Activated CD4-positive, alpha-beta T cell treated with anti-CD3 and anti-CD28 coated beads for 36 hours (primary cell): ENCODE measurements around the gene CFL1. TPM values are rescaled to one million over a fixed set of nuclear protein-coding genes. Genes with fewer than 3 reads are reported as not detected.
A peak's percentile ranks its signal among the peaks of the same experiment; 100 is the strongest.

ENCODE experiments used
- ATAC-seq: fragments of 200-7000 bp; cut with Tn5 transposase; one replicate; pipeline ENCODE4 v1.10.0; 2021; ENCODE audit warnings: mild to moderate bottlenecking, moderate library complexity
- CTCF ChIA-PET: fragments of 350-600 bp; sonication (Branson Sonifier 250); formaldehyde crosslinking; loops from one replicate; lab custom pipeline; 2021; ENCODE audit warnings: antibody characterized with exemption; lab: Charles Lee
- POLR2A ChIA-PET: fragments of 350-600 bp; sonication (Branson Sonifier 250); formaldehyde crosslinking; loops from one replicate; lab custom pipeline; 2021; ENCODE audit warnings: antibody characterized with exemption, inconsistent platforms; lab: Charles Lee
- DNase-seq: peaks from one replicate; pipeline ENCODE4 v3.0.0-alpha.2; 2020
- H3K27ac Mint-ChIP-seq: one replicate; pipeline ENCODE4 v1.8.0; 2021; ENCODE audit warnings: mixed read lengths
- H3K27me3 Mint-ChIP-seq: one replicate; pipeline ENCODE4 v1.8.0; 2021; ENCODE audit warnings: mixed read lengths
- H3K36me3 Mint-ChIP-seq: one replicate; pipeline ENCODE4 v1.8.0; 2021; ENCODE audit warnings: low read depth, mixed read lengths
- H3K4me1 Mint-ChIP-seq: one replicate; pipeline ENCODE4 v1.8.0; 2021; ENCODE audit warnings: mixed read lengths
- H3K4me3 Mint-ChIP-seq: one replicate; pipeline ENCODE4 v1.8.0; 2021; ENCODE audit warnings: mild to moderate bottlenecking, moderate library complexity, mixed read lengths
- H3K9me3 Mint-ChIP-seq: one replicate; pipeline ENCODE4 v1.8.0; 2021; ENCODE audit warnings: low read depth, mixed read lengths
- intact Hi-C, 2 experiments: fragments of 100-400 bp; cut with DNase I in 1 of 2; cut with micrococcal nuclease in 1 of 2; formaldehyde crosslinking; loops; one replicate each; pipeline versions ENCODE4 v1.14.2 to v1.15.1; 2022 to 2024; cut with DNase I, micrococcal nuclease
- total RNA-seq, 2 experiments: library from RNA; stranded (reverse); gene quantifications; one replicate each; pipeline ENCODE4 v1.2.3, GENCODE V29; 2021

The CFL1 gene
- 1,000 to 10,000 TPM in 1 of 2 experiments, 100 to 1,000 TPM in 1; 888 to 1,074 TPM for total RNA-seq

- DNase-seq (peak; percentile 99), ATAC-seq (peak; percentile 70)
- CTCF ChIA-PET, result interaction anchor here (0.6 to 6.6 kb wide), 8 partner anchors 16 to 145 kb away, joined by 3 to 210 read pairs (median 9); partner anchors contain the start of genes CCDC85B, FIBP, FOSL1 and KAT5
- Mint-ChIP-seq H3K27ac (peak within 1 kb of the TSS; percentile 95), H3K4me3 (peak within 1 kb of the TSS; percentile 91), H3K4me1 (peaks cover 43% of the 10 kb centered on the region), H3K36me3 (peaks cover 49% of the 10 kb centered on the region), H3K9me3 (no peaks in the 10 kb centered on the region), H3K27me3 (no peaks in the 10 kb centered on the region)
- POLR2A ChIA-PET, result interaction anchor here (0.6 to 2.8 kb wide), 10 partner anchors 8 to 1080 kb away, joined by 3 to 68 read pairs (median 4); partner anchors contain the start of genes CCDC85B, FIBP, NEAT1 and PCNX3
- intact Hi-C loops, result loop anchor here (1.0 to 5.0 kb wide), 13 partner anchors 25 to 1617 kb away; partner anchors contain the start of genes C11orf68 (in 2 of the 2), DRAP1 (in 2 of the 2), FAM89B (in 1 of the 2) and FKBP2 (in 1 of the 2)
Measured at GRCh38 chr11:65857853-65858680, at the start of gene CFL1. Gene CFL1, minus strand, starts transcription at chr11:65858180. Its CDS starts 81 bp downstream, at chr11:65858099.

GRCh38 chr11:65906602-65907001 is 48.6 kb upstream of the CFL1 start:
- Mint-ChIP-seq H3K36me3 (no peaks in the 10 kb centered on the region), H3K27ac (no peak overlapping the region), H3K27me3 (peaks cover 6% of the 10 kb centered on the region), H3K4me3 (no peak overlapping the region), H3K4me1 (peaks cover 10% of the 10 kb centered on the region), H3K9me3 (no peaks in the 10 kb centered on the region)
- POLR2A ChIA-PET, result interaction anchor here (0.6 kb wide), 1 partner anchor 113 kb away, joined by 3 read pairs; no protein-coding TSS in a partner anchor
- DNase-seq (no peak), ATAC-seq (no peak)
- CTCF ChIA-PET, result interaction anchor here (0.6 to 2.1 kb wide), 6 partner anchors 16 to 554 kb away, joined by 3 to 6 read pairs (median 4); partner anchors contain the start of genes CCDC85B and FIBP
- intact Hi-C loops, result no loop called here

- intact Hi-C loops, result no loop called here
- no peaks in the 10 kb centered on the region for H3K9me3 Mint-ChIP-seq
- no peak overlapping the region for H3K27ac Mint-ChIP-seq
- H3K36me3 Mint-ChIP-seq, result peaks cover 3% of the 10 kb centered on the region
- POLR2A ChIA-PET, result no interaction called here
- no peak for ATAC-seq
- H3K4me1 Mint-ChIP-seq, result peaks cover 9% of the 10 kb centered on the region
- CTCF ChIA-PET, result no interaction called here
- H3K4me3 Mint-ChIP-seq, result no peak overlapping the region
- no peak for DNase-seq
- H3K27me3 Mint-ChIP-seq, result peaks cover 4% of the 10 kb centered on the region
Measured at GRCh38 chr11:65903715-65904114, 45.7 kb upstream of the CFL1 start.

- no peak for DNase-seq
- H3K4me1 Mint-ChIP-seq, result peaks cover 11% of the 10 kb centered on the region
- H3K4me3 Mint-ChIP-seq, result no peak overlapping the region
- ChIA-PET POLR2A (interaction anchor here (5.1 kb wide), 1 partner anchor 13 kb away, joined by 59 read pairs; the partner anchor contains the start of genes CCDC85B and FIBP), CTCF (interaction anchor here (3.0 to 7.8 kb wide), 2 partner anchors 16 to 44 kb away, joined by 13 to 113 read pairs; partner anchors contain the start of genes CCDC85B, FIBP and MUS81)
- H3K27me3 Mint-ChIP-seq, result peaks cover 4% of the 10 kb centered on the region
- intact Hi-C loops, result no loop called here
- no peak for ATAC-seq
- H3K36me3 Mint-ChIP-seq, result peaks cover 5% of the 10 kb centered on the region
- H3K9me3 Mint-ChIP-seq, result no peaks in the 10 kb centered on the region
- no peak overlapping the region for H3K27ac Mint-ChIP-seq
Measured at GRCh38 chr11:65903068-65903481, 45.1 kb upstream of the CFL1 start.

- Mint-ChIP-seq H3K27me3 (peaks cover 4% of the 10 kb centered on the region), H3K4me1 (peaks cover 30% of the 10 kb centered on the region)
Measured at GRCh38 chr11:65900899-65901180, 42.9 kb upstream of the CFL1 start.

GRCh38 chr11:65900125-65900898 is 42.3 kb upstream of the CFL1 start, which contains the start of gene FOSL1:
Gene FOSL1, minus strand, starts transcription at chr11:65900388. Its CDS starts 49 bp downstream, at chr11:65900339.
- ChIA-PET POLR2A (interaction anchor here (0.6 to 5.1 kb wide), 5 partner anchors 10 to 892 kb away, joined by 3 to 59 read pairs (median 3); partner anchors contain the start of genes CCDC85B and FIBP), CTCF (interaction anchor here (1.1 to 7.8 kb wide), 6 partner anchors 8 to 41 kb away, joined by 3 to 113 read pairs (median 6); partner anchors contain the start of genes CCDC85B, FIBP and MUS81)
- H3K4me1 Mint-ChIP-seq, result peaks cover 35% of the 10 kb centered on the region
- DNase-seq (peak; percentile 98), ATAC-seq (peak; percentile 85)
- peak within 1 kb of the TSS; percentile 78 for H3K27ac Mint-ChIP-seq
- H3K27me3 Mint-ChIP-seq, result peaks cover 4% of the 10 kb centered on the region
- H3K36me3 Mint-ChIP-seq, result peaks cover 25% of the 10 kb centered on the region
- H3K9me3 Mint-ChIP-seq, result no peaks in the 10 kb centered on the region
- peak within 1 kb of the TSS; percentile 75 for H3K4me3 Mint-ChIP-seq
- intact Hi-C loops, result loop anchor here (1.0 kb wide), 8 partner anchors 10 to 412 kb away; partner anchors contain the start of genes C11orf68 (in 2 of the 2), CCDC85B (in 2 of the 2), DRAP1 (in 2 of the 2) and BANF1 (in 1 of the 2)

More at GRCh38 chr11:65900899-65901180, 42.9 kb upstream of the CFL1 start:
- Mint-ChIP-seq H3K9me3 (no peaks in the 10 kb centered on the region), H3K4me3 (peak overlapping the region; percentile 75), H3K36me3 (peaks cover 20% of the 10 kb centered on the region), H3K27ac (no peak overlapping the region)
- DNase-seq (no peak), ATAC-seq (no peak)
- POLR2A ChIA-PET, result interaction anchor here (0.6 to 5.1 kb wide), 3 partner anchors 11 to 892 kb away, joined by 3 to 59 read pairs (median 5); partner anchors contain the start of genes CCDC85B and FIBP
- CTCF ChIA-PET, result interaction anchor here (0.9 to 7.8 kb wide), 8 partner anchors 8 to 121 kb away, joined by 3 to 113 read pairs (median 4); partner anchors contain the start of genes CCDC85B, FIBP and MUS81
- intact Hi-C loops, result loop anchor here (1.0 kb wide), 8 partner anchors 11 to 411 kb away; partner anchors contain the start of genes C11orf68 (in 2 of the 2), CCDC85B (in 2 of the 2), DRAP1 (in 2 of the 2) and BANF1 (in 1 of the 2)

GRCh38 chr11:65899356-65900124 is 41.6 kb upstream of the CFL1 start:
- peaks cover 39% of the 10 kb centered on the region for H3K4me1 Mint-ChIP-seq
- H3K9me3 Mint-ChIP-seq, result no peaks in the 10 kb centered on the region
- H3K27me3 Mint-ChIP-seq, result peaks cover 4% of the 10 kb centered on the region
- H3K27ac Mint-ChIP-seq, result peak overlapping the region; percentile 78
- H3K36me3 Mint-ChIP-seq, result peaks cover 28% of the 10 kb centered on the region
- intact Hi-C loops, result loop anchor here (1.0 to 10.0 kb wide), 9 partner anchors 9 to 475 kb away; partner anchors contain the start of genes C11orf68 (in 2 of the 2), CCDC85B (in 2 of the 2), DRAP1 (in 2 of the 2) and BANF1 (in 1 of the 2)
- peak overlapping the region; percentile 75 for H3K4me3 Mint-ChIP-seq
- ATAC-seq (peak; percentile 36), DNase-seq (peak; percentile 89)
- POLR2A ChIA-PET, result interaction anchor here (1.0 to 5.1 kb wide), 2 partner anchors 9 to 18 kb away, joined by 3 to 59 read pairs; partner anchors contain the start of genes CCDC85B and FIBP
- CTCF ChIA-PET, result interaction anchor here (1.0 to 7.8 kb wide), 4 partner anchors 12 to 48 kb away, joined by 3 to 113 read pairs (median 4); partner anchors contain the start of genes CCDC85B and FIBP

GRCh38 chr11:65898656-65899355 is 40.8 kb upstream of the CFL1 start:
- Mint-ChIP-seq H3K27me3 (peaks cover 4% of the 10 kb centered on the region), H3K4me3 (peak overlapping the region; percentile 75), H3K36me3 (peaks cover 34% of the 10 kb centered on the region), H3K27ac (peak overlapping the region; percentile 80), H3K9me3 (no peaks in the 10 kb centered on the region), H3K4me1 (peaks cover 47% of the 10 kb centered on the region)
- intact Hi-C loops, result loop anchor here in 1 of 2 experiments (10.0 kb wide), 1 partner anchor 474 kb away; the partner anchor contains the start of gene NEAT1
- ATAC-seq, result no peak
- CTCF ChIA-PET, result interaction anchor here (0.6 to 7.8 kb wide), 5 partner anchors 12 to 369 kb away, joined by 3 to 113 read pairs (median 3); partner anchors contain the start of genes CCDC85B and FIBP
- DNase-seq, result no peak
- POLR2A ChIA-PET, result interaction anchor here (5.1 kb wide), 1 partner anchor 9 kb away, joined by 59 read pairs; the partner anchor contains the start of genes CCDC85B and FIBP

GRCh38 chr11:65897020-65897471 is 39.1 kb upstream of the CFL1 start:
- Mint-ChIP-seq H3K9me3 (no peaks in the 10 kb centered on the region), H3K4me1 (peaks cover 60% of the 10 kb centered on the region), H3K4me3 (peak overlapping the region; percentile 49), H3K27ac (no peak overlapping the region), H3K36me3 (peaks cover 43% of the 10 kb centered on the region), H3K27me3 (peaks cover 2% of the 10 kb centered on the region)
- intact Hi-C loops, result loop anchor here in 1 of 2 experiments (10.0 kb wide), 1 partner anchor 472 kb away; the partner anchor contains the start of gene NEAT1
- ChIA-PET CTCF (interaction anchor here (0.6 to 7.8 kb wide), 6 partner anchors 10 to 185 kb away, joined by 3 to 113 read pairs (median 3); partner anchors contain the start of genes CCDC85B and FIBP), POLR2A (interaction anchor here (0.9 kb wide), 1 partner anchor 9 kb away, joined by 3 read pairs; no protein-coding TSS in a partner anchor)
- ATAC-seq (no peak), DNase-seq (no peak)
